WERI-Rb-1 (cell line): ENCODE measurements around the gene ZSCAN20.

Source experiments
- DNase-seq: peaks from one replicate; pipeline ENCODE4 v3.0.0-alpha.2; 2020
- H3K27ac ChIP-seq: fragments of 250-450 bp; sonication (Bioruptor Pico); 2 replicates; pipeline ENCODE4 v1.5.1; 2020; ENCODE audit warnings: mild to moderate bottlenecking, moderate library complexity
- H3K27me3 ChIP-seq: fragments of 250-450 bp; sonication (Bioruptor Pico); 2 replicates; pipeline ENCODE4 v1.5.1; 2021; ENCODE audit warnings: mild to moderate bottlenecking, low read depth, moderate library complexity; ENCODE audit not compliant: insufficient read depth, severe bottlenecking
- H3K36me3 ChIP-seq: fragments of 250-450 bp; sonication (Bioruptor Pico); 2 replicates; pipeline ENCODE4 v1.5.1; 2020; ENCODE audit warnings: mild to moderate bottlenecking, moderate library complexity
- H3K4me3 ChIP-seq: 2 replicates; pipeline ENCODE4 v1.5.1; 2011; ENCODE audit warnings: low read depth, mild to moderate bottlenecking, control low read depth, low read length
- H3K9me3 ChIP-seq: fragments of 250-450 bp; sonication (Bioruptor Pico); 2 replicates; pipeline ENCODE4 v1.5.1; 2021; ENCODE audit warnings: mild to moderate bottlenecking, moderate library complexity; ENCODE audit not compliant: severe bottlenecking
- TF ChIP-seq, protein P1 (sequence below): IDR thresholded peaks from 2 replicates; pipeline ENCODE4 v1.5.1; 2011; ENCODE audit warnings: low read depth, mild to moderate bottlenecking, control low read depth, inconsistent platforms, low read length

The ZSCAN20 gene

DNA sequence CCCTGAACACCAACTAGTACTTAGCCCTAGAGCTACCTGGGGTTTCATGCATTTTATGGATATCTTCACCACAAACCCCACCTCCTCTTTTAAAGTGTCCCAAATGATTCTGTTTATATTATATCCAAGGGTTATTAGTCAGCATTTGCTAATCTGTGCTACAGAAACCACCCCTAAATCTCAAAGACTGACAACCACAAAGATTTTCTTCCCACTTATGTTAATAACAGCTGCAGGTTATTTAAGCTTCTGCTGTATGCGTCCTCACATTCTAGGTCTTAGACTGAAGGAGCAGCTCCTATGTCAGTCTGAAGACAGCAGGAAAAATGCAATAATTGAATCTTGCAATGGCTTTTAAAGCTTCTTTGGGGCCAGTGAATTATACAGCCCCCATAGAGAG lies 30.3 kb upstream of the ZSCAN20 start:
- Histone ChIP-seq H3K9me3 (no peaks in the 10 kb centered on the region), H3K27me3 (no peaks in the 10 kb centered on the region), H3K4me3 (no peak overlapping the region), H3K27ac (no peak overlapping the region), H3K36me3 (no peaks in the 10 kb centered on the region)
- TF ChIP-seq, protein P1, sequence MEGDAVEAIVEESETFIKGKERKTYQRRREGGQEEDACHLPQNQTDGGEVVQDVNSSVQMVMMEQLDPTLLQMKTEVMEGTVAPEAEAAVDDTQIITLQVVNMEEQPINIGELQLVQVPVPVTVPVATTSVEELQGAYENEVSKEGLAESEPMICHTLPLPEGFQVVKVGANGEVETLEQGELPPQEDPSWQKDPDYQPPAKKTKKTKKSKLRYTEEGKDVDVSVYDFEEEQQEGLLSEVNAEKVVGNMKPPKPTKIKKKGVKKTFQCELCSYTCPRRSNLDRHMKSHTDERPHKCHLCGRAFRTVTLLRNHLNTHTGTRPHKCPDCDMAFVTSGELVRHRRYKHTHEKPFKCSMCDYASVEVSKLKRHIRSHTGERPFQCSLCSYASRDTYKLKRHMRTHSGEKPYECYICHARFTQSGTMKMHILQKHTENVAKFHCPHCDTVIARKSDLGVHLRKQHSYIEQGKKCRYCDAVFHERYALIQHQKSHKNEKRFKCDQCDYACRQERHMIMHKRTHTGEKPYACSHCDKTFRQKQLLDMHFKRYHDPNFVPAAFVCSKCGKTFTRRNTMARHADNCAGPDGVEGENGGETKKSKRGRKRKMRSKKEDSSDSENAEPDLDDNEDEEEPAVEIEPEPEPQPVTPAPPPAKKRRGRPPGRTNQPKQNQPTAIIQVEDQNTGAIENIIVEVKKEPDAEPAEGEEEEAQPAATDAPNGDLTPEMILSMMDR: no peak
- DNase-seq: no peak

DNA sequence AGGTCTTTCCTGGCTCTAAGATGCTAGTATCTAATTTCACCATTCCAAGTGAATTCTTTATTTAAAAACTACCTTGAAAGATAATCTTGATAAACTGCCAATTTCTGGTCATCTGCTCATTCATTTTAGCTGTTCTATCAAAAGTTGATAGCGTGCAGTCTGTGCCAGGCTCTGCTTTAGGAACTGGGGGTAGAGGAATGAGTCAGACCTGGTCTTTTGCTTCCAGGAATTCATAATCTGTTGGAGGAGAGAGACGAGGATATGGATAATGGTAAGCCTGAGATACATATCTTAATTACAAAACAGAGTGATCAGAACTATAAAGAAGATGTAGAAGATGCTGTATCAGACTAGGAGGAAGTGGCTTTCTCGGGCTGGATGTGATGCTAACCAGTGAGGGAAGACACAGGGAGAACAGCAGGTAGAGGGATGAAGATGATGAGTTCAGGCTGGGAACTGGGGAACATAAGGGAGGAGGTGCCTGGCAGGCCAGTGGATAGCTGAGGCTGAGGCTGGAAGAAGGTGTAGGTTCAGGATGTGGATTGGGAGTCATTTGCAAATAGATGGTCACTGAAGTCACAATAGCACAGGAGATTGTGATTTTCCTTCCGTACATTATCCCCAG lies 29.3 kb upstream of the ZSCAN20 start:
- TF ChIP-seq, protein P1: no peak
- H3K4me3 ChIP-seq: no peak overlapping the region
- no peaks in the 10 kb centered on the region for H3K27me3 ChIP-seq
- no peak for DNase-seq
- no peaks in the 10 kb centered on the region for H3K36me3 ChIP-seq
- H3K9me3 ChIP-seq: no peaks in the 10 kb centered on the region
- no peak overlapping the region for H3K27ac ChIP-seq

DNA sequence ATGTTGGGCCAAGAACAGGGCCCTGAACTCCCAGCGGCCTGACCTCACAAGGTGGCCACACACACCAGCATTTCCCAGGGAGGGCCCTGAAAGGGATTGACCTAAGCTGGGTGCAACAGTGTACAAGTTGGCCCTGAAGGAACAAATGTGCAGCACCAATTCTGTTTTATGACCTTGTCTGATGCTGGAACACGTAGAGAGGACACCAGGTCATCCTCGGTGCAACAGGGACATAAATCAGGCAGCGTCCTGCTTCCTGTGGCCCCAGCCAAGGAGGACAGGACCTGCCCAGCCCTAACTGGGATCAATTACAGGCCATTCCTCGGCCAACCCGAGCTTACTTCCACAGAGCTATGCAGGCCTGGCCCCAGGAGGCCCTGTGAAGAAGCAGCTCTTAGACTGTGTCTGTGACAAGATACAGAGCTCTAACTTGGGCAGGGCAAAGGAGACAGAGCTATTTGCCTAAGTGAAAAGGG lies 28.7 kb upstream of the ZSCAN20 start:
- no peaks in the 10 kb centered on the region for H3K9me3 ChIP-seq
- no peak for DNase-seq
- H3K36me3 ChIP-seq: no peaks in the 10 kb centered on the region
- H3K27ac ChIP-seq: no peak overlapping the region
- no peak overlapping the region for H3K4me3 ChIP-seq
- no peaks in the 10 kb centered on the region for H3K27me3 ChIP-seq
- TF ChIP-seq, protein P1: no peak

DNA sequence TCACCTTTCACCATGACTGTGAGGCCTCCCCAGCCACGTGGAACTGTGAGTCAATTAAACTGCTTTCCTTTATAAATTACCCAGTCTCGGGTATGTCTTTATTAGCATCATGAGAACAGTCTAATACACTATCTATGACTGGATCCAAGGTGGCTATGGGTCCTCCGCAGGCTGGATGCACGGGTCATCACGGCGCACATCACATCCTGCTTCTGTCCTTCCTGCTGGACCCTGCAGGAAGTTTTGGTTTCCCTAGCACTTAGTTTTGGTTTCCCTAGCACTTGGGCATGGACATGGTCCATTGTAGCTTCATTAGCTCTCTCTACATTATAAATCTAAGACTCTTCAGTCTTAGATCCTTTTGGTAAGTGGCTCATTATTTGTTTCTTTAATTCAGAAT lies 27.3 kb upstream of the ZSCAN20 start:
- H3K4me3 ChIP-seq: no peak overlapping the region
- H3K36me3 ChIP-seq: no peaks in the 10 kb centered on the region
- H3K9me3 ChIP-seq: no peaks in the 10 kb centered on the region
- H3K27ac ChIP-seq: no peak overlapping the region
- TF ChIP-seq, protein P1: no peak
- DNase-seq: no peak
- no peaks in the 10 kb centered on the region for H3K27me3 ChIP-seq

DNA sequence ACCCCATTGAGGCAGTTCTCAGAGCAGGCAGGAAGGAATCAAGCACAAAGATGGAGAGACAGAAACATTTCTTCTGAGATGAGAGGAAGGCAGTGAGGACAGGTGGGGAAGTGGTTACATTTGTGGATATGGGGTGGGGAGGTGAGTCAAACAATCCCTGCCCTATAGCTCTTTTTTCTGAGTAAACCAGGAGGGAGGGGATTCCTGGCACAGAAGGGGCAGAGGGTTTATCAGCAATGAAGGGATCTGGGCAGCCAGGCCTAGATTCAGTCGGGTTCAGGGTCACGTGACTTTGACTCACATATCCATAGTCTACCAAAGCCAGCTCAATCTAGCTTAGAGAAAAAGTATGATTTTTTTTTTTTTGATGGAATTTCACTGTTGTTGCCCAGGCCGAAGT lies 25.9 kb upstream of the ZSCAN20 start:
- TF ChIP-seq, protein P1: no peak
- Histone ChIP-seq H3K36me3 (no peaks in the 10 kb centered on the region), H3K27ac (no peak overlapping the region), H3K9me3 (no peaks in the 10 kb centered on the region), H3K4me3 (no peak overlapping the region), H3K27me3 (no peaks in the 10 kb centered on the region)
- no peak for DNase-seq

DNA sequence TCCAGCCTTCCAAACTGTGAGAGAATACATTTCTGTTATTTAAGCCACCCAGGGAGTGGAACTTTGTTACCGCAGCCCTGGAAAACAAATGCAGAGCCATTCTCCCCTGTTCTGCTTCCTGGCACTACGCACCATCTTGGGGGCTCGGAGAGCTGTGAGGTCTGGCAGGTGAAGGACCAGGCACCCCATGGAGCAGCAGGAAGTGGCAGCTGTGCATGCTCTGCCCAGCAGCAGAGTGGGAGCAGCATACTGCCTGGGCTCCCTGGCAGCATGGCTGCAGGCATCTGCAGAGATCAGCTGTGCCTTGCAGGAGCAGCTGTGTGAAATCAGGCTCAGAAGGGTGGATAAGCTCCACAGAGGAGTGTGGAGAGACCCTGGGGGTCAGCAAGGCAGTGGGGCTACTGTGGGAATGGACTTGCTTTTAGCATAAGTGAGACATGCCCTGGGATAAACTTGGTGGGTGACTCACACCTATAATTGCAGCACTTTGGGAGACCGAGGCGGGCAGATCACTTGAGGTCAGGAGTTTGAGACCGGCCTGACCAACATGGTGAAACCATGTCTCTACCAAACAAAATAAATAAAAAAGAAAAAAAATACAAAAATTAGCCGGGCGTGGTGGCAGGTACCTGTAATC lies 17.7 kb upstream of the ZSCAN20 start:
- no peaks in the 10 kb centered on the region for H3K36me3 ChIP-seq
- H3K4me3 ChIP-seq: no peak overlapping the region
- no peak overlapping the region for H3K27ac ChIP-seq
- no peak for DNase-seq
- TF ChIP-seq, protein P1: no peak
- H3K27me3 ChIP-seq: no peaks in the 10 kb centered on the region
- H3K9me3 ChIP-seq: no peaks in the 10 kb centered on the region
